GM12874 (cell line): ENCODE measurements around the gene TRIM39.

Source experiments
- TF ChIP-seq, protein P1 (sequence below): IDR thresholded peaks from 2 replicates; pipeline ENCODE4 v1.5.1; 2011; ENCODE audit warnings: low read depth, mild to moderate bottlenecking, control low read depth, low read length, moderate library complexity; ENCODE audit not compliant: insufficient read depth

Gene TRIM39

DNA sequence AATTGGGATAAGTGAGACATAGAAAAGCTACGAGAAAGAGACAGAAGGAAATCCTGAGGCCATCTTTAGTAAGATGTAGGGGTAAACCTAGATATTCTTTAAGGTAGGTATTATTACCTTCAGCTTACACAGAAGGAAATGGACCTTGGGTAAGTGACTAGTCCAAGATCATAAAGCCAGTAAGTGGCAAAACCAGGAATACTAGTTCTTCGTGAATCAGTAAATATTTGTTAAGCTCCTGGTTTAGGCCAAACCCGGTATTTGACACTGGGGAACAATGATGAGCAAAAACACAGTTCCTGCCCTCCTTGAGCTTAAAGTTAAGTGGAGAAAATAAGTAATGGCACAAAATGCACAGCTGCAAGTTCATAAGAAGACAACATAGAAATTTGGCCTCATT is 5.3 kb downstream of the TRIM39 start:
- TF ChIP-seq, protein P1, sequence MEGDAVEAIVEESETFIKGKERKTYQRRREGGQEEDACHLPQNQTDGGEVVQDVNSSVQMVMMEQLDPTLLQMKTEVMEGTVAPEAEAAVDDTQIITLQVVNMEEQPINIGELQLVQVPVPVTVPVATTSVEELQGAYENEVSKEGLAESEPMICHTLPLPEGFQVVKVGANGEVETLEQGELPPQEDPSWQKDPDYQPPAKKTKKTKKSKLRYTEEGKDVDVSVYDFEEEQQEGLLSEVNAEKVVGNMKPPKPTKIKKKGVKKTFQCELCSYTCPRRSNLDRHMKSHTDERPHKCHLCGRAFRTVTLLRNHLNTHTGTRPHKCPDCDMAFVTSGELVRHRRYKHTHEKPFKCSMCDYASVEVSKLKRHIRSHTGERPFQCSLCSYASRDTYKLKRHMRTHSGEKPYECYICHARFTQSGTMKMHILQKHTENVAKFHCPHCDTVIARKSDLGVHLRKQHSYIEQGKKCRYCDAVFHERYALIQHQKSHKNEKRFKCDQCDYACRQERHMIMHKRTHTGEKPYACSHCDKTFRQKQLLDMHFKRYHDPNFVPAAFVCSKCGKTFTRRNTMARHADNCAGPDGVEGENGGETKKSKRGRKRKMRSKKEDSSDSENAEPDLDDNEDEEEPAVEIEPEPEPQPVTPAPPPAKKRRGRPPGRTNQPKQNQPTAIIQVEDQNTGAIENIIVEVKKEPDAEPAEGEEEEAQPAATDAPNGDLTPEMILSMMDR = no peak

DNA sequence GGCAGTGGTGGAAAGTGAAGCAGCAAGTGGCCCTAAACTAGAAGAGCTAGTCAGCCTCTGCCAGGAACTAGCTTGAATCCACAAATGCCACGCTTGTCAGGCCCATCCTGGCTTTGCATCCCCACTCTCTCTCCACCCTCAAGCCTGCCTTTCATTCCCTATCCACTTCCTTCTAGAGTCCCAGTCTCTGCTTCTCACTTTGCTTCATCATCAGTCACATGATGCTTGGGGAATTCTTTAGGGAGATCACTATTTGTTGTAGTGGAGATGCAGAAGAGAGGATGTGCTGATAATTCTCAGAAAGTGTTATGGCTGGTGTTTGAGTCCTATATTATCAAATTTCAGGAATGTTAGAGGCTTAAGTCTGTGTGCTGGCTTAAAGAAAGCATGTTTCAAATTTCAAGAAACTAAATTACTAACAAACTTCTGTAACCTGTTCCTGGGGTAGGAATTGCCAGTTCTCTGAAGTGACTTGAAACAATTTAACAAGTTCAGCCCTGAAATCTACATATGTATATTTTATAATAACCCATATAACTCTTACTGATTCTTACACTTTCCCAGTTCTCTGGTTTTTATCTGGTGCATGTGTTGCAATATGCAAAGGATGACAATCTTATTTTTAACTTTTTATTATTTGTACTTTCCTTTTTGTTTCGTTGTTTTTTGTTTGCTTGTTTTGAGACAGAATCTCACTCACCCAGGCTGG is 7.5 kb downstream of the TRIM39 start:
- TF ChIP-seq, protein P1 = no peak

DNA sequence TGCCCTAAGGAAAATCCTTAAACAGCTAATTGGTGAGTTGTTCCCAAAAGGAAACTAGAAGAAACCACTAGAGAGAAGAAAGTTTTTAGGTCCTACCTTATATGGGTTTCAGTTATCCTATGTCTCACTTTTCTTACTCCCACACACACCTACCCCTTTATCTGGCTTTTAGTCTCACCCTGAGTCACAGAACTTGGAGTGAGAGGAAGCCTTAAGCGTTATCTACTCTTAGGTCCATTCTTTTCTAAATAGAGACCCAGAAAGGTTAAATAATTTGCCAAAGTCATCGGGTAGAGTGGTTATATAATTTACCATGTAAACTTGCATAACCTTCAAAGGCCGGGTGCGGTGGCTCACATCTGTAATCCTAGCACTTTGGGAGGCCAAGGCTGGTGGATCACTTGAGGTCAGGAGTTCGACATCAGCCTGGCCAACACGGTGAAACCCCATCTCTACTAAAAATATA is 13.9 kb downstream of the TRIM39 start:
- TF ChIP-seq, protein P1 = no peak

DNA sequence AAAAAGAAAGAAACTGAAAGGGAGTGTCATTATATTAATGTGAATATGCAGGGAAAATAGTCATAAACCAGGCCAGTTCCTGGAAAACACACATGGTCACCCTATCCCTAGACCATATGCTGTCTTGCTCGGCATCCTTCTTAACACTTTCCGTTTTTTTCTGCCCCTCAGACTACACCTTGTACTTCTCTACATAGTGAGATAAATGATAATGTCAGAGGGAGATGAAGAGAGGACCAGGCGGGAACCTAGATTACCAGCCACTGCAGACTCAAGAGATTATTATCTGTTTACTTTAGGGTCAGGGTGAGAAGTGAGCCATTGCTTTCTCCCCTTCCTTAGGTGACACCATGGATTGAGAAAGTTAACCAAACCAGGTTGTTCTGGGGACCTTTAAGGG is 14.5 kb downstream of the TRIM39 start:
- TF ChIP-seq, protein P1 = no peak

DNA sequence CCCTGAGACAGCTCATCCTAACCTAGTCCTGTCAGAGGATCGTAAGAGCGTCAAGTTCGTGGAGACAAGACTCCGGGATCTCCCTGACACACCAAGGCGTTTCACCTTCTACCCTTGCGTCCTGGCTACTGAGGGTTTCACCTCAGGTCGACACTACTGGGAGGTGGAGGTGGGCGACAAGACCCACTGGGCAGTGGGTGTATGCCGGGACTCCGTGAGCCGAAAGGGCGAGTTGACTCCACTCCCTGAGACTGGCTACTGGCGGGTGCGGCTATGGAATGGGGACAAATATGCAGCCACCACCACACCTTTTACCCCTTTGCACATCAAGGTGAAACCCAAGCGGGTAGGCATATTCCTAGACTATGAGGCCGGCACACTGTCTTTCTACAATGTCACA is 15.0 kb downstream of the TRIM39 start:
- TF ChIP-seq, protein P1 = no peak

DNA sequence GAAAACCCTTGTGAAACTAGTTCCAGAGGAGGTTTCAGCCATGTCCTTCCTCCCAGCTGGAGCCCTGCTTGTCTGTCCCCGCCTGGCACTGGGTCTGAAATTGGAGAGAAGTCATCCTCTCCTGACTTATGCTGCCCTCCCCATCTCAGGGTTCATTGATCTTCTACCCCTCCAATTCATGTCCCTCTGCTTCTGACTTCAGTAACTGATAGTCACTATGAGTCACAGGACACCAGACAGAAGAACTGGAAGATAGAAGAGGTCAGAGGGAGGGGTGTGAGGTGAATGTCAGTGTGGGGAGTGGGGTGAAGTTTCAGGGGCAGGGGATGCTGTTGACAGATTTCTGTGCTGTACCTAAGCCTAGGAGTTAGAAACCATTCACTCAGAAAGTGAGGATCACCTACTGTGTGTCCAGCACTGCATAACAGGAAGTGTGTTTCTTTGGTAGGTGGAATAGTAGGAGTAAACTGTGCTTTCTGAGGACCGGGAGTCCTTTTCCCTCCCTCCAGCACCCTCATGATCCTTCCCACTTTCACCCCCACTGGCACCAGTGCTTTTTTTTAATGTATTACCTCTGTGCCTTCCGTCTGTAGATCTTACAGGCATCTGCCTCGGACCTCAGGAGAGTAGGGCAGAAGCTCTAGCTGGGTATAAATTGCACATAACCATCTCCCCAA is 17.6 kb downstream of the TRIM39 start:
- TF ChIP-seq, protein P1 = no peak

- TF ChIP-seq, protein P1 = no peak
Measured at GRCh38 chr6:30344868-30345671, 18.3 kb downstream of the TRIM39 start, which contains the start of gene RPP21. RPP21 (plus strand) TSS chr6:30345156; CDS start chr6:30345172, 16 bp downstream.
